Measurements from ENCODE around the gene MTHFSD. TPM values are rescaled to one million over a fixed set of nuclear protein-coding genes. Genes with fewer than 3 reads are reported as not detected.

Gene MTHFSD
- total RNA-seq, 1 donor from 2014 or later, result 35.0 TPM

DNA sequence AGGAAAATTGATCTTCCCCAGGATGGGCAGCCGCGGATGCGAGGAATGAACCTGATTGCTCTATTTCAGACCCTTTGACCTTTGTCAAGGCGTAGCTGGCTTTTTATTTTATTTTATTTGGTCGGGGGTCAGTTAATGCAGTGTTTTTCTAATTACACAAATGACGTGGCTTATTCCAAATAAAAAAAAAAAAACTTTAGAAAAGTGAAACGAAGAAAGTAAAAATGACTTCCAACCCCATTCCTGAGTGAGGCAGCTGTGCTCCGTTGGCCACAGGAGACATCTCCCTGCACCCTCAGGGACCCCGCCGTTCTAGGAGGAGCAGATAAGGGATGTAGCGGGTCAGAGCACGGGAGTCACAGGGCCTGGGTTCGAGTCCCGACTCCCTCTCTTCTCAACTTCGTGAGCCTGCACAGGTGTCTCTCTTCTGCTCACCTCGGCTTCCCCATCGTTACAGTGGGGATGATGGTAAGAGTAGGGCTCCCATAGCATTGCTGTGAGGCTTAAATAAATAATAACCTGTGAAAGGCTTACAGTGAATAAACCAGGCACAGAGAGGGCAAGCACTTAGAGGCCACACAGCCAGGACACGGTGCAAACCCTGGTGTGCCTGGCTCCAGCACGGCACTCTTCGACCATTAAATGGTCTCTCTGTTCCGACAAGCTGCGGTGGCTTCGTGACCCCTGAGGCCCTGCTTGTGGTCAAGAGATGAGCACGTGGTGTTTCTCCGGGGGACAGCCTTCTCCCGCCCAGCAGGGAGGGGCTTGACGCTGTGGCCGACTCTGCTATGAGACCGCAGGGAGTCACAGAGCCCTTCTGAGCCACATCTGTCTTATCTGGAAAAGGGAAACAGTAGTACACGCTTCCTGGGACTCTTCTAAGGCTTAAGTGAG, 34.5 kb downstream of the MTHFSD start:
- Mint-ChIP-seq H3K4me3 (no peak overlapping the region), H3K27ac (no peak overlapping the region), H3K27me3 (peaks cover 52% of the 10 kb centered on the region), H3K4me1 (peaks cover 5% of the 10 kb centered on the region), H3K9me3 (no peaks in the 10 kb centered on the region), H3K36me3 (ENCODE audit: low read depth) (no peaks in the 10 kb centered on the region)
- ATAC-seq (ENCODE audit: low read depth) (no peak), DNase-seq (no peak)
- TF ChIP-seq CTCF (IDR thresholded peaks at IDR 0.05), result no peak
- CTCF ChIA-PET, result interaction anchor here (0.5 to 4.2 kb wide), 5 partner anchors 44 to 963 kb away, joined by 3 to 48 read pairs (median 3); no protein-coding TSS in a partner anchor
- intact Hi-C loops (cut with micrococcal nuclease), result loop anchor here (1.0 to 2.0 kb wide), 2 partner anchors 504 to 701 kb away; no protein-coding TSS in a partner anchor
- POLR2A ChIA-PET, result no interaction called here

GRCh38 chr16:86519649-86520316, 35.3 kb downstream of the MTHFSD start:
- ATAC-seq (ENCODE audit: low read depth), result peak; percentile 60
- H3K9me3 Mint-ChIP-seq, result no peaks in the 10 kb centered on the region
- POLR2A ChIA-PET, result no interaction called here

GRCh38 chr16:86519007-86519648, 35.9 kb downstream of the MTHFSD start:
- Mint-ChIP-seq H3K4me3 (no peak overlapping the region), H3K27ac (no peak overlapping the region), H3K36me3 (ENCODE audit: low read depth) (no peaks in the 10 kb centered on the region), H3K27me3 (peaks cover 60% of the 10 kb centered on the region), H3K4me1 (peaks cover 5% of the 10 kb centered on the region), H3K9me3 (no peaks in the 10 kb centered on the region)
- ATAC-seq (ENCODE audit: low read depth) (no peak), DNase-seq (no peak)
- intact Hi-C loops (cut with micrococcal nuclease), result no loop called here
- no peak for TF ChIP-seq CTCF (IDR thresholded peaks at IDR 0.05)
- ChIA-PET CTCF (interaction anchor here (0.9 to 4.2 kb wide), 2 partner anchors 45 to 699 kb away, joined by 3 to 48 read pairs; no protein-coding TSS in a partner anchor), POLR2A (no interaction called here)

More at GRCh38 chr16:86519649-86520316, 35.3 kb downstream of the MTHFSD start:
- no peak overlapping the region for H3K27ac Mint-ChIP-seq
- H3K27me3 Mint-ChIP-seq, result peaks cover 56% of the 10 kb centered on the region
- CTCF ChIA-PET, result interaction anchor here (0.5 to 4.2 kb wide), 5 partner anchors 44 to 962 kb away, joined by 3 to 48 read pairs (median 3); no protein-coding TSS in a partner anchor
- peak; percentile 92 for TF ChIP-seq CTCF (IDR thresholded peaks at IDR 0.05)
- no peaks in the 10 kb centered on the region for H3K36me3 Mint-ChIP-seq (ENCODE audit: low read depth)
- H3K4me3 Mint-ChIP-seq, result no peak overlapping the region
- H3K4me1 Mint-ChIP-seq, result peaks cover 5% of the 10 kb centered on the region
- intact Hi-C loops (cut with micrococcal nuclease), result loop anchor here (1.0 to 2.0 kb wide), 2 partner anchors 503 to 700 kb away; no protein-coding TSS in a partner anchor
- peak; percentile 43 for DNase-seq

- Mint-ChIP-seq H3K27ac (no peak overlapping the region), H3K27me3 (peaks cover 67% of the 10 kb centered on the region), H3K36me3 (ENCODE audit: low read depth) (no peaks in the 10 kb centered on the region), H3K4me3 (no peak overlapping the region), H3K4me1 (peaks cover 5% of the 10 kb centered on the region), H3K9me3 (no peaks in the 10 kb centered on the region)
- ChIA-PET POLR2A (no interaction called here), CTCF (interaction anchor here (0.5 to 4.2 kb wide), 4 partner anchors 445 to 860 kb away, joined by 3 to 48 read pairs (median 4); no protein-coding TSS in a partner anchor)
- ATAC-seq (ENCODE audit: low read depth) (peak; percentile 34), DNase-seq (no peak)
- intact Hi-C loops (cut with micrococcal nuclease), result no loop called here
- no peak for TF ChIP-seq CTCF (IDR thresholded peaks at IDR 0.05)
Observed at GRCh38 chr16:86517652-86518258, 37.3 kb downstream of the MTHFSD start.

Measured in activated B cell treated with CpG ODN at 0.5 μM for 24 hours (primary cell).